Testis (tissue), 2 donors: ENCODE measurements around the gene DAZAP1.

Experiments
- POLR2A ChIP-seq: fragments of 450-650 bp; IDR thresholded peaks from one replicate; pipeline ENCODE4 v1.6.1; 2017; ENCODE audit warnings: antibody characterized with exemption, mild to moderate bottlenecking, moderate library complexity
- TF ChIP-seq, protein P1 (sequence below), 3 experiments: fragments of 450-650 bp in 2 of 3; fragments of 200-600 bp in 1 of 3; sonication (generic) in 1 of 3; IDR thresholded peaks; one replicate each; pipeline ENCODE4 v1.5.1; 2016 to 2019; ENCODE audit warnings: antibody characterized with exemption in 3 of 3, mild to moderate bottlenecking in 2 of 3, moderate library complexity in 1 of 3

- TF ChIP-seq, protein P1, sequence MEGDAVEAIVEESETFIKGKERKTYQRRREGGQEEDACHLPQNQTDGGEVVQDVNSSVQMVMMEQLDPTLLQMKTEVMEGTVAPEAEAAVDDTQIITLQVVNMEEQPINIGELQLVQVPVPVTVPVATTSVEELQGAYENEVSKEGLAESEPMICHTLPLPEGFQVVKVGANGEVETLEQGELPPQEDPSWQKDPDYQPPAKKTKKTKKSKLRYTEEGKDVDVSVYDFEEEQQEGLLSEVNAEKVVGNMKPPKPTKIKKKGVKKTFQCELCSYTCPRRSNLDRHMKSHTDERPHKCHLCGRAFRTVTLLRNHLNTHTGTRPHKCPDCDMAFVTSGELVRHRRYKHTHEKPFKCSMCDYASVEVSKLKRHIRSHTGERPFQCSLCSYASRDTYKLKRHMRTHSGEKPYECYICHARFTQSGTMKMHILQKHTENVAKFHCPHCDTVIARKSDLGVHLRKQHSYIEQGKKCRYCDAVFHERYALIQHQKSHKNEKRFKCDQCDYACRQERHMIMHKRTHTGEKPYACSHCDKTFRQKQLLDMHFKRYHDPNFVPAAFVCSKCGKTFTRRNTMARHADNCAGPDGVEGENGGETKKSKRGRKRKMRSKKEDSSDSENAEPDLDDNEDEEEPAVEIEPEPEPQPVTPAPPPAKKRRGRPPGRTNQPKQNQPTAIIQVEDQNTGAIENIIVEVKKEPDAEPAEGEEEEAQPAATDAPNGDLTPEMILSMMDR (IDR thresholded peaks at IDR 0.05): no peak
- no peak for TF ChIP-seq POLR2A
Observed at GRCh38 chr19:1468821-1469254, 61.5 kb downstream of the DAZAP1 start.
